Stimulated activated CD4-positive, alpha-beta T cell treated with anti-CD3 and anti-CD28 coated beads, Interleukin-1b, Interleukin-23, amount 100 ng/mL, for 48 hours (primary cell): ENCODE results near the gene FBXW5.
A peak's percentile ranks its signal among the peaks of the same experiment; 100 is the strongest.

Source experiments
- DNase-seq: peaks from one replicate; pipeline ENCODE4 v3.0.0-alpha.2; 2020

The FBXW5 gene, protein sequence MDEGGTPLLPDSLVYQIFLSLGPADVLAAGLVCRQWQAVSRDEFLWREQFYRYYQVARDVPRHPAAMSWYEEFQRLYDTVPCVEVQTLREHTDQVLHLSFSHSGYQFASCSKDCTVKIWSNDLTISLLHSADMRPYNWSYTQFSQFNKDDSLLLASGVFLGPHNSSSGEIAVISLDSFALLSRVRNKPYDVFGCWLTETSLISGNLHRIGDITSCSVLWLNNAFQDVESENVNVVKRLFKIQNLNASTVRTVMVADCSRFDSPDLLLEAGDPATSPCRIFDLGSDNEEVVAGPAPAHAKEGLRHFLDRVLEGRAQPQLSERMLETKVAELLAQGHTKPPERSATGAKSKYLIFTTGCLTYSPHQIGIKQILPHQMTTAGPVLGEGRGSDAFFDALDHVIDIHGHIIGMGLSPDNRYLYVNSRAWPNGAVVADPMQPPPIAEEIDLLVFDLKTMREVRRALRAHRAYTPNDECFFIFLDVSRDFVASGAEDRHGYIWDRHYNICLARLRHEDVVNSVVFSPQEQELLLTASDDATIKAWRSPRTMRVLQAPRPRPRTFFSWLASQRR

GRCh38 chr9:136944519-136945332 is at the start of gene FBXW5, which contains the start of gene C8G:
Gene FBXW5 (minus strand): TSS chr9:136944738. CDS start chr9:136944083, 655 bp downstream.
Gene C8G (plus strand): TSS chr9:136945243. CDS start chr9:136945321, 78 bp downstream.
- DNase-seq = peak; percentile 93

GRCh38 chr9:136992819-136993369 is 48.4 kb upstream of the FBXW5 start:
- no peak for DNase-seq

GRCh38 chr9:136991993-136992818 is 47.7 kb upstream of the FBXW5 start, which contains the start of gene PAXX:
Gene PAXX (plus strand): TSS chr9:136992422. CDS start chr9:136992444, 22 bp downstream.
- DNase-seq = peak; percentile 93

- DNase-seq = no peak
Observed at GRCh38 chr9:136990242-136990911, 45.8 kb upstream of the FBXW5 start.

GRCh38 chr9:136988872-136989271 is 44.3 kb upstream of the FBXW5 start:
- DNase-seq = no peak

DNA sequence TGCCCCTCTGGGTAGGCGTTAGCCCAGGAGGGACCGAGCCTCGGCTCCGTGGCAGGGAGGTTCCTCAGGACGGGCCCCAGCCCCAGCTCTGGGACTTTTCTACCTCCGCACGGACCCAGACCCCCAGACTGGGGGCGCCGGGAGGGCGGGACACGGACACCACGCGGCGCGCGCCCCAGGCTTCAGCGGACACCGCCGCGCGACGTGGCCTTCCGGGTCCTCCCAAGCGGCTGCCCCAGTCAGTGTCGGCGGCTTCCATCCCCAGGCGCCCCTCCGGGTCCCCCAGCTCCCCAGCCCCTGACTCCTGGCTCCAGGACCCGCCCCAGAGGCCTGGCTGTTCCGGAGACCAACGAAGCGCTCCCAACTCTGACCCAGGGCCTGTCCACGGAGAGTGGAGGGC is 41.3 kb upstream of the FBXW5 start:
- no peak for DNase-seq

DNA sequence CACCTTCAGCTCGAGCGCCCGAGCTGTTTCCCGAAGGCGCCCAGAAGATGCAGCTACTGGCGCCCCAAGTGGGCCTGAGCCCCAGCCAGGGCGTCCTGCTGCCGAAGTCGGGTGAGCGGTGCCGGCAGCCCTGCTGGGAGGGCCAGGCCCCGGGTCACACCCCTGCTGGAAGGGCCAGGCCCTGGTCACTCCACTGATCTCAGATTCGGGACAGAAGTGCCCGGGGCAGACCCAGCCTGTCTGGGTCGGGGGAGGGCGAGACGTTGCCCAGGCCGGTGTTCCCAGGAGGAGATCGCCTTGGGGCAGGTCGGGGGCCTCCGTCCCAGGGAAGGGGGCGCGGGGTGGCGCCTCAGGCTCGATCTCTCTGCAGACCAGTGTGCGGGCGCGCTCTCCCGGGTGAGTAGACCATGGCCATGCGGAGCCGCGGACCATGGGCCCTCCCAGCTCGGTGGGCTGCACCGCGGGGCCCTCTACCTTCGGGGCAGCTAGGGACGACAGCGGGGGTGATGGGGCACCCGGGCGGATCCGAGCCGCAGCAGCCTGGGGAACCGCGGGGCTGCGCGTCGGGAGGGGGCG is 40.6 kb upstream of the FBXW5 start:
- no peak for DNase-seq

GRCh38 chr9:136984464-136985026 is 40.0 kb upstream of the FBXW5 start:
- DNase-seq = no peak

DNA sequence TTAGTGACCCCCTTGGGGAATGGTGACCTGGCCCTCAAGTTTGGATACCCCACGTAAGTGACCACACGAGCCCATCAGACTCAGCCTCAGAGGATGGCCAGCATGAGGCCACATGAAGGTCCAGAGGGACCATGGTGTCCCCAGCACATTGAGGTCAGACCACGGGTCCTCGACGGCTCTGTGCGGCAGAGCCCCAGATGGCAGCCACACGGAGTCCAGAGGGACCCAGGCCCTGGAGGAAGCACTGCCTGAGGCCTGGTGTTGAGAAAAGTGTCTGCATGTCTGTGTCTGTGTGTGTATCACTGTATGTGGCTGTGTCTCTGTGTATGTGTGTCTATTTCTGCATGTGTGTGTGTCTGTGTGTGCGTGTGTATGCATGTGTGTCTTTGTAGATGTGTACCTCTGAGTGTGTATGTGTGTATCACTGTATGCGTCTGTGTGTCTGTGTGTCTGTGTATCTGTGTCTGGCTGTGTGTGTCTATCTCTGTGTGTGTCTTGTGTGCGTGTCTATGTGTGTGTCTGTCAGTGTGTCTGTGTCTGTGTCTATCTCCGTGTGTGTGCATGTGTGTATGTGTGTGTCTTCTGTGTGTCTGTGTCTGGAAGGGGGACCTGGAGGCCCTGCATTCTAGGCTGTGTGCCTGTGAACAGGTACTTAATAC is 39.2 kb upstream of the FBXW5 start:
- DNase-seq = no peak

DNA sequence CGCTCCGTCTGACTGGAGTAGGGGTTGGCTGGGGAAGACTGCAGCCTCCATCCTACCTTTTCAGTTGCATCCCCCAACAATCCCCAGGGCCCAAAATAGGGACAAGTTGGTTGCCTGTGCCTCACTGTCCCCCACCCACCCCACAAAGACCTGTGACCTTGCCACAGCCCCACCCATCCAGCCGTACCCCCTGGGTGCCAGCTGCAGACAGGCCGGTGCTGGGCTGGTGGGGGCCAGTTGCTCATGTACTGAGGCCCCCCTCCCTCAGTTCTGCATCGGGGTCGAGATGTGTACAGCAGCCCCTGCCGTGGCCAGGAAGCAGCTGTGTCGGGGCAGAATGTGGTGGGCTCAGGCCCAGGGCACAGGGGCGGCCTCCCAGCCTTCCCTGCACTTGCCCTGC is 38.6 kb upstream of the FBXW5 start:
- no peak for DNase-seq

GRCh38 chr9:136982232-136983051 is 37.9 kb upstream of the FBXW5 start, which contains the start of gene LCNL1:
Gene LCNL1 (plus strand): TSS chr9:136982993. CDS start chr9:136983587, 594 bp downstream.
- DNase-seq = no peak

GRCh38 chr9:136981588-136982231 is 37.2 kb upstream of the FBXW5 start:
- DNase-seq = no peak

DNA sequence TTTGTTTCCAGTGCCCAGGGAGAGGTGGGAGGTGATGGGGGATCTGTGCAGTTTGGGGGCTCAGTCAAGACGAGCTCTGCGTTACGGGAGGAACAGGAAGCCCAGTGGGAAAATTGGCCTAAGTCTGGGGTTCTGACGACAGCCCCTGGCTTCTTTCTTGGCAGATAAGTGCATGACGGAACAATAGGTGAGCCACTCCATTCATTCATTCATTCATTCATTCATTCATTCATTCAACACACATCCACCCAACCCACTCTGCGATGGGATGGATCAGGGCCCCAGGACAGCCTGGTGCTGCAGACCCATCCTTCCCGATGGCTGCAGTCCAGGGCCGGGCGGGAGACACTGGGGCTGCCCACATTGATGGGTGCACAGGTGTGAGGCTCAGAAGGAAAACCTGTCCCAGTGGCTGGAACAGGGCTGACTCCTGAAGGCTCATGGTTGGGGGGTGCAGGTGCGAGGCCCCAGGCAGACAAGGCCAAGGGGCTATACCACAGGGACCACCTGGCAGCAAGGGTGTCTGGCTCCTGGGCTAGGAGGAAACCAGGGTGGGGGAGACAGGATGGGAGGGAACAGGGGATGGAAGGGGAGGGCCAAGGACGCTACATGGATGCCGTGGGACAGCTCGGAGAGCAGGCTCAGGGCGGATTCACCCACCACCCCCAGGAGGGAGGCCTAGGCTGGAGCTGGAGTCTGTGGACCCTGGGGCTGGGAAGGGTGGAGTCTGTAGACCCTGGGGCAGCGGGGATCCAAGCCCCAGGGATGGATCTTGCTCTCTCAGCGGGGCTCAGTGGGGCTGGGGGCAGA is 36.3 kb upstream of the FBXW5 start:
- DNase-seq = no peak

- no peak for DNase-seq
Observed at GRCh38 chr9:136979769-136980587, 35.4 kb upstream of the FBXW5 start.

GRCh38 chr9:136978865-136979544 is 34.5 kb upstream of the FBXW5 start:
- DNase-seq = no peak
